Epidermal melanocyte (primary cell): ENCODE data around the gene USH2A.
"Not testable (repeated sequence)": the region's sequence is repeated elsewhere in the genome, so short reads cannot be mapped to it uniquely, and the experiment has no call there.

Experiments used
- DNase-seq: peaks from one replicate; pipeline ENCODE4 v3.0.0; 2011; ENCODE audit warnings: low spot score; ENCODE audit not compliant: insufficient read length

Gene USH2A

GRCh38 chr1:216049741-216050430, 373.4 kb downstream of the USH2A start:
- no peak for DNase-seq

- no peak for DNase-seq
These were observed 375.3 kb downstream of the USH2A start for GRCh38 chr1:216047811-216048572.

GRCh38 chr1:216046336-216046735, 376.9 kb downstream of the USH2A start:
- no peak for DNase-seq

- peak; percentile 51 for DNase-seq
These were observed 377.8 kb downstream of the USH2A start for GRCh38 chr1:216045400-216045799.

- no peak for DNase-seq
These were observed 378.7 kb downstream of the USH2A start for GRCh38 chr1:216044538-216044937.

GRCh38 chr1:216034506-216034905, 388.7 kb downstream of the USH2A start:
- no peak for DNase-seq

- DNase-seq = no peak
These were observed 390.2 kb downstream of the USH2A start for GRCh38 chr1:216032961-216033614.

- no peak for DNase-seq
These were observed 391.0 kb downstream of the USH2A start for GRCh38 chr1:216032284-216032683.

- DNase-seq = no peak
These were observed 394.6 kb downstream of the USH2A start for GRCh38 chr1:216028631-216029030.

- DNase-seq = no peak
These were observed 398.7 kb downstream of the USH2A start for GRCh38 chr1:216024546-216024945.

- DNase-seq = no peak
These were observed 402.4 kb downstream of the USH2A start for GRCh38 chr1:216020743-216021345.

- DNase-seq = no peak
These were observed 408.1 kb downstream of the USH2A start for GRCh38 chr1:216015116-216015515.

GRCh38 chr1:216014086-216014485, 409.2 kb downstream of the USH2A start:
- no peak for DNase-seq

GRCh38 chr1:216009456-216009855, 413.8 kb downstream of the USH2A start:
- DNase-seq = not testable (repeated sequence)

- DNase-seq = no peak
These were observed 417.3 kb downstream of the USH2A start for GRCh38 chr1:216005916-216006315.

GRCh38 chr1:215992620-215993019, 430.6 kb downstream of the USH2A start:
- DNase-seq = no peak

GRCh38 chr1:215987092-215987875, 436.0 kb downstream of the USH2A start:
- DNase-seq = no peak

GRCh38 chr1:215986401-215986800, 436.8 kb downstream of the USH2A start:
- no peak for DNase-seq

GRCh38 chr1:215983680-215984079, 439.6 kb downstream of the USH2A start:
- no peak for DNase-seq

GRCh38 chr1:215971793-215972441, 451.3 kb downstream of the USH2A start:
- no peak for DNase-seq

GRCh38 chr1:215970406-215970805, 452.8 kb downstream of the USH2A start:
- no peak for DNase-seq
